ENCODE measurements around the gene SGPP1.
A peak's percentile ranks its signal among the peaks of the same experiment; 100 is the strongest.
"Not testable (repeated sequence)": the region's sequence is repeated elsewhere in the genome, so short reads cannot be mapped to it uniquely, and the experiment has no call there.

The SGPP1 gene

GRCh38 chr14:63672417-63673180 lies 55.3 kb downstream of the SGPP1 start:
- TF ChIP-seq, protein P1, sequence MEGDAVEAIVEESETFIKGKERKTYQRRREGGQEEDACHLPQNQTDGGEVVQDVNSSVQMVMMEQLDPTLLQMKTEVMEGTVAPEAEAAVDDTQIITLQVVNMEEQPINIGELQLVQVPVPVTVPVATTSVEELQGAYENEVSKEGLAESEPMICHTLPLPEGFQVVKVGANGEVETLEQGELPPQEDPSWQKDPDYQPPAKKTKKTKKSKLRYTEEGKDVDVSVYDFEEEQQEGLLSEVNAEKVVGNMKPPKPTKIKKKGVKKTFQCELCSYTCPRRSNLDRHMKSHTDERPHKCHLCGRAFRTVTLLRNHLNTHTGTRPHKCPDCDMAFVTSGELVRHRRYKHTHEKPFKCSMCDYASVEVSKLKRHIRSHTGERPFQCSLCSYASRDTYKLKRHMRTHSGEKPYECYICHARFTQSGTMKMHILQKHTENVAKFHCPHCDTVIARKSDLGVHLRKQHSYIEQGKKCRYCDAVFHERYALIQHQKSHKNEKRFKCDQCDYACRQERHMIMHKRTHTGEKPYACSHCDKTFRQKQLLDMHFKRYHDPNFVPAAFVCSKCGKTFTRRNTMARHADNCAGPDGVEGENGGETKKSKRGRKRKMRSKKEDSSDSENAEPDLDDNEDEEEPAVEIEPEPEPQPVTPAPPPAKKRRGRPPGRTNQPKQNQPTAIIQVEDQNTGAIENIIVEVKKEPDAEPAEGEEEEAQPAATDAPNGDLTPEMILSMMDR (conservative IDR thresholded peaks at IDR 0.05), result no peak
- peak overlapping the region; percentile 21 for H3K27ac ChIP-seq

- peak overlapping the region; percentile 21 for H3K27ac ChIP-seq
- TF ChIP-seq, protein P1 (conservative IDR thresholded peaks at IDR 0.05), result no peak
These were observed 55.9 kb downstream of the SGPP1 start for GRCh38 chr14:63671987-63672386.

GRCh38 chr14:63670692-63671091 lies 57.2 kb downstream of the SGPP1 start:
- no peak overlapping the region for H3K27ac ChIP-seq
- TF ChIP-seq, protein P1 (conservative IDR thresholded peaks at IDR 0.05), result no peak

- TF ChIP-seq, protein P1 (conservative IDR thresholded peaks at IDR 0.05), result no peak
- H3K27ac ChIP-seq, result no peak overlapping the region
These were observed 61.5 kb downstream of the SGPP1 start for GRCh38 chr14:63666335-63666734.

DNA sequence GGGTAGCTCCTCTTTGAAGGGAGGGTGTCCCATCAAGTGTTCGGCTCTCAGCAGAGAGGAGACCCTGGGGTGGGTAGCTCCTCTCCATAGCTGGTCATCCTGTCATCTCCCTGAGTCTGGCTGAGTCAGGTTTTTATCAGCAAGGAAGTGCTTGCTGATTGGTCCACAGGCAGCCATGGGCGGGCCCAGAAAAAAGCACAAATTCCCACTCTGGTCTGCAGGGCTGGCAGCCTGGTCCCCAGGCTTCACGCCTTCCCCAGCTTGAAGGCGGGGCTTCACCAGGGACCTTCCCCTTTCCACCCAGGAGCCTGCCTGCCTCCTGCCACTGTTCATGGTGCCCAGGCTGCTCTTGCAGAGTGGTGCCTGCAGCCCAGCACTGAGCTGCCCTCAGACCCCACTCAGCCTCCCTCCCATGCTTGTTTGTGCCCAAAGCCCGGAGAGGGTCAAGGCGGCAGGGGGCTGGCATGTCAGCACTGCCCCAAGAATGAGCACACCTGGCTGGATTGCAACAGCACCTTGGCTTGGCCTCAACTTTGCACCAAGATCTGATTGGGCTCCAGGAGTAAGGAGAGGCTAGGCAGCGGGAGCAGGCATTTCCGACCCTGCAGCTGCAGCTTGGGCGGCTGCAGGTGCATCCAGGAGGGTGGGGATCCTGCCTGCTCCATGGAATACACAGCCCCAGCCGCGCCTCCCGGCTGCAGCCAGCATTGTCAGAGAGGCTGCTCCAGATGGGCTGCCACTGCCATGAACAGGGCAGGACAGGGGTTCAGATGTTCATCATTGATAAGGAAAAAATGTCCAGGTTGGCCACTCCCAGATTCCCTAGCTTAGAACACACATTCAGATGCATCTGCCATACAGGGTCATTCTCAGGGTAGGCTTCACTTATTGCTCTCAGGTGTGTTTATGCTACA lies 64.2 kb downstream of the SGPP1 start:
- H3K27ac ChIP-seq, result no peak overlapping the region
- TF ChIP-seq, protein P1 (conservative IDR thresholded peaks at IDR 0.05), result no peak

GRCh38 chr14:63662776-63663175 lies 65.1 kb downstream of the SGPP1 start:
- TF ChIP-seq, protein P1 (conservative IDR thresholded peaks at IDR 0.05), result no peak
- H3K27ac ChIP-seq, result no peak overlapping the region

- H3K27ac ChIP-seq, result not testable (repeated sequence)
These were observed 66.0 kb downstream of the SGPP1 start for GRCh38 chr14:63661881-63662280.

Data from VCaP (cell line).